ENCODE measurements around the gene PCDHB13. TPM values are rescaled to one million over a fixed set of nuclear protein-coding genes. Genes with fewer than 3 reads are reported as not detected.
A peak's percentile ranks its signal among the peaks of the same experiment; 100 is the strongest.
"Not testable (repeated sequence)": the region's sequence is repeated elsewhere in the genome, so short reads cannot be mapped to it uniquely, and the experiment has no call there.

The PCDHB13 gene
- total RNA-seq, 2 experiments from 2014 or later, result not detected

GRCh38 chr5:141223112-141223783 is 9.5 kb downstream of the PCDHB13 start, which contains the start of gene PCDHB14:
PCDHB14 (plus strand) TSS chr5:141223343; CDS start chr5:141223506, 163 bp downstream.
- no peak for DNase-seq
- Mint-ChIP-seq H3K9me3 (peaks cover 9% of the 10 kb centered on the region), H3K27me3 (peaks cover 7% of the 10 kb centered on the region), H3K36me3 (no peaks in the 10 kb centered on the region), H3K4me3 (no peak within 1 kb of the TSS), H3K4me1 (peaks cover 1% of the 10 kb centered on the region), H3K27ac (no peak within 1 kb of the TSS)
- POLR2A ChIA-PET, result interaction anchor here (0.7 kb wide), 1 partner anchor 116 kb away, joined by 3 read pairs; no protein-coding TSS in a partner anchor
- no peak for ATAC-seq (ENCODE audit: low read depth)

GRCh38 chr5:141224844-141225243 is 11.1 kb downstream of the PCDHB13 start:
- H3K4me1 Mint-ChIP-seq; DNase-seq; H3K27me3 Mint-ChIP-seq; ATAC-seq (ENCODE audit: low read depth); H3K36me3 Mint-ChIP-seq; H3K9me3 Mint-ChIP-seq; POLR2A ChIA-PET; H3K4me3 Mint-ChIP-seq; H3K27ac Mint-ChIP-seq: not testable (repeated sequence)

- ATAC-seq (ENCODE audit: low read depth); H3K27me3 Mint-ChIP-seq; H3K36me3 Mint-ChIP-seq; H3K4me1 Mint-ChIP-seq; POLR2A ChIA-PET; DNase-seq; H3K4me3 Mint-ChIP-seq; H3K9me3 Mint-ChIP-seq; H3K27ac Mint-ChIP-seq: not testable (repeated sequence)
These were observed 11.7 kb downstream of the PCDHB13 start for GRCh38 chr5:141225421-141225820.

DNA sequence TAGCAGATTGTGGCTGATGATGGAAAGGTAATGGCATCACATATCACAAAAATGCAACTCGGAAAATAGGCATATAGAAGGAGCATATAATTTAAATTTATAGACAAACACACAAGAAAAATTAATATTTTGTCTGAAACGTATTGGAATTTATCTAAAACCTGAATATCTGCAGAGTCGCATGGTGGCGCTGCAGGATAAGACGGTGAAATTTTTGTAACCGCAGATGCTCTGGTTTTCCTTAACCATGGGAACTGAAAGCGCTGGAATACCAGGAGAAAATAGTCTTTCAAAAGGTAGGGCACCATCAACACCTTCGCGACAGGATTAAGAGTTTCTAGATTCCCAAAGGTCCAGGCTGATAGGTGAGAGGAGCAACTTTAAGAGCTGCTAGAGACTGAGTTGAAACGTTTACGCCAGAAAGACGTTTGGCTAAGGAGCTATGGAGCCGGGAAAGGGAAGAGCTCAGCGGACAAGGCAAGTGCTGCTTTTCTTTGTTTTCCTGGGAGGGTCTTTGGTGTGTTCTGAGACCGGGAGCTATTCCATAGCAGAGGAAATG is 20.5 kb downstream of the PCDHB13 start:
- peaks cover 1% of the 10 kb centered on the region for H3K36me3 Mint-ChIP-seq
- DNase-seq (no peak), ATAC-seq (ENCODE audit: low read depth) (no peak)
- no peaks in the 10 kb centered on the region for H3K4me1 Mint-ChIP-seq
- H3K27ac Mint-ChIP-seq, result peak overlapping the region; percentile 42
- H3K27me3 Mint-ChIP-seq, result peaks cover 4% of the 10 kb centered on the region
- POLR2A ChIA-PET, result no interaction called here
- peaks cover 20% of the 10 kb centered on the region for H3K9me3 Mint-ChIP-seq
- no peak overlapping the region for H3K4me3 Mint-ChIP-seq

- H3K27me3 Mint-ChIP-seq, H3K27ac Mint-ChIP-seq: not testable (repeated sequence)
These were observed 22.2 kb downstream of the PCDHB13 start for GRCh38 chr5:141235922-141236321.

DNA sequence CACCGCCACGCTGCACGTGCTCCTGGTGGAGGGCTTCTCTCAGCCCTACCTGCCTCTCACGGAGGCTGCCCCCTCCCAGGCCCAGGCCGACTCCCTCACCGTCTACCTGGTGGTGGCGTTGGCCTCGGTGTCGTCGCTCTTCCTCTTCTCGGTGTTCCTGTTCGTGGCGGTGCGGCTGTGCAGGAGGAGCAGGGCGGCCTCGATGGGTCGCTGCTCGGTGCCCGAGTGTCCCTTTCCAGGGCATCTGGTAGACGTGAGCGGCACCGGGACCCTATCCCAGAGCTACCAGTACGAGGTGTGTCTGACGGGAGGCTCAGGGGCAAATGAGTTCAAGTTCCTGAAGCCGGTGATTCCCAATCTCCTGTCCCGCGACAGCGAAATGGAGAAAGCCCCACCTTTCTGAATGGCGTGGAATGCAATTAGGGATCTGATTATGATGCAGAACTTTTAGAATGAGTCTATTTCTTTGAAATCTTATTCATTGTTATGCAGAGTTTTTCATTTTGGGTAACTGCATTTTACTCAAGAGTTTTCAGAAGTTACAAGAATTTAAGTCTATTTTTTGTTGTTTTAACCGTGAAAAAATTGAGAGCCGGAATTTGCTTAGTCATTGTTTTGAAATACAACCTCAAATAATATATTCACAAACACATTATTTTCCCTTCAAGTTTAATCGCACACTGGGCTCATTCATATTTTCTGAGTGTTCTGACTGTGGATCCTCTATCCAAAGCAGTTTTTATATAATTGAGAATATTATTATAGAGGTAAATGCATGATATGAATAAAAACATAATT is 23.0 kb downstream of the PCDHB13 start:
- Mint-ChIP-seq H3K27me3 (peaks cover 9% of the 10 kb centered on the region), H3K4me3 (no peak overlapping the region), H3K9me3 (peaks cover 27% of the 10 kb centered on the region), H3K27ac (no peak overlapping the region), H3K4me1 (no peaks in the 10 kb centered on the region), H3K36me3 (peaks cover 1% of the 10 kb centered on the region)
- DNase-seq (no peak), ATAC-seq (ENCODE audit: low read depth) (no peak)
- POLR2A ChIA-PET, result no interaction called here

More at GRCh38 chr5:141235922-141236321, 22.2 kb downstream of the PCDHB13 start:
- DNase-seq; H3K4me1 Mint-ChIP-seq; H3K36me3 Mint-ChIP-seq; H3K4me3 Mint-ChIP-seq; POLR2A ChIA-PET; ATAC-seq (ENCODE audit: low read depth): not testable (repeated sequence)
- H3K9me3 Mint-ChIP-seq, result peaks cover 28% of the 10 kb centered on the region

DNA sequence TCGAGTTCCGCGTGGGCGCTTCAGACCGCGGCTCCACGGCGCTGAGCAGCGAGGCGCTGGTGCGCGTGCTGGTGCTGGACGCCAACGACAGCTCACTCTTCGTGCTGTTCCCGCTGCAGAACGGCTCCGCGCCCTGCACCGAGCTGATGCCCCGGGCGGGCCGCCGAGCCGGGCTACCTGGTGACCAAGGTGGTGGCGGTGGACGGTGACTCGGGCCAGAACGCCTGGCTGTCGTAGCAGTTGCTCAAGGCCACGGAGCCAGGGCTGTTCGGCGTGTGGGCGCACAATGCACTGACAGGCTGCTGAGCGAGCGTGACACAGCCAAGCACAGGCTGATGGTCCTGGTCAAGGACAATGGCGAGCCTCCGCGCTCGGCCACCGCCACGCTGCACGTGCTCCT is 27.8 kb downstream of the PCDHB13 start:
- peaks cover 36% of the 10 kb centered on the region for H3K9me3 Mint-ChIP-seq
- H3K36me3 Mint-ChIP-seq, result peaks cover 3% of the 10 kb centered on the region
- H3K4me3 Mint-ChIP-seq, result no peak overlapping the region
- peaks cover 11% of the 10 kb centered on the region for H3K27me3 Mint-ChIP-seq
- H3K4me1 Mint-ChIP-seq, result no peaks in the 10 kb centered on the region
- POLR2A ChIA-PET, result no interaction called here
- no peak for DNase-seq
- no peak for ATAC-seq (ENCODE audit: low read depth)
- H3K27ac Mint-ChIP-seq, result no peak overlapping the region

- H3K4me1 Mint-ChIP-seq, result no peaks in the 10 kb centered on the region
- H3K4me3 Mint-ChIP-seq, result no peak within 1 kb of the TSS
- H3K36me3 Mint-ChIP-seq, result peaks cover 2% of the 10 kb centered on the region
- POLR2A ChIA-PET, result no interaction called here
- H3K9me3 Mint-ChIP-seq, result peaks cover 35% of the 10 kb centered on the region
- H3K27me3 Mint-ChIP-seq, result peaks cover 6% of the 10 kb centered on the region
- ATAC-seq (ENCODE audit: low read depth) (no peak), DNase-seq (no peak)
- H3K27ac Mint-ChIP-seq, result no peak within 1 kb of the TSS
These were observed 31.6 kb downstream of the PCDHB13 start, which contains the start of gene PCDHB15 for GRCh38 chr5:141245250-141245717. PCDHB15 (plus strand) TSS chr5:141245395; CDS start chr5:141245579, 184 bp downstream.

DNA sequence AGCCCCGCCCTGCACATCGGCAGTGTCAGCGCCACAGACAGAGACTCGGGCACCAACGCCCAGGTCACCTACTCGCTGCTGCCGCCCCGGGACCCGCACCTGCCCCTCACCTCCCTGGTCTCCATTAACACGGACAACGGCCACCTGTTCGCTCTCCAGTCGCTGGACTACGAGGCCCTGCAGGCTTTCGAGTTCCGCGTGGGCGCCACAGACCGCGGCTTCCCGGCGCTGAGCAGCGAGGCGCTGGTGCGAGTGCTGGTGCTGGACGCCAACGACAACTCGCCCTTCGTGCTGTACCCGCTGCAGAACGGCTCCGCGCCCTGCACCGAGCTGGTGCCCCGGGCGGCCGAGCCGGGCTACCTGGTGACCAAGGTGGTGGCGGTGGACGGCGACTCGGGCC is 33.3 kb downstream of the PCDHB13 start:
- ATAC-seq (ENCODE audit: low read depth); H3K4me1 Mint-ChIP-seq; H3K4me3 Mint-ChIP-seq; H3K27me3 Mint-ChIP-seq; POLR2A ChIA-PET; H3K36me3 Mint-ChIP-seq; H3K27ac Mint-ChIP-seq; DNase-seq: not testable (repeated sequence)
- peaks cover 34% of the 10 kb centered on the region for H3K9me3 Mint-ChIP-seq

DNA sequence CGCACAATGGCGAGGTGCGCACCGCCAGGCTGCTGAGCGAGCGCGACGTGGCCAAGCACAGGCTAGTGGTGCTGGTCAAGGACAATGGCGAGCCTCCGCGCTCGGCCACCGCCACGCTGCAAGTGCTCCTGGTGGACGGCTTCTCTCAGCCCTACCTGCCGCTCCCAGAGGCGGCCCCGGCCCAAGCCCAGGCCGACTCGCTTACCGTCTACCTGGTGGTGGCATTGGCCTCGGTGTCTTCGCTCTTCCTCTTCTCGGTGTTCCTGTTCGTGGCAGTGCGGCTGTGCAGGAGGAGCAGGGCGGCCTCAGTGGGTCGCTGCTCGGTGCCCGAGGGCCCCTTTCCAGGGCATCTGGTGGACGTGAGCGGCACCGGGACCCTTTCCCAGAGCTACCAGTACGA is 33.7 kb downstream of the PCDHB13 start:
- H3K4me1 Mint-ChIP-seq; ATAC-seq (ENCODE audit: low read depth); POLR2A ChIA-PET; H3K27me3 Mint-ChIP-seq; DNase-seq; H3K27ac Mint-ChIP-seq; H3K36me3 Mint-ChIP-seq; H3K4me3 Mint-ChIP-seq: not testable (repeated sequence)
- peaks cover 32% of the 10 kb centered on the region for H3K9me3 Mint-ChIP-seq

DNA sequence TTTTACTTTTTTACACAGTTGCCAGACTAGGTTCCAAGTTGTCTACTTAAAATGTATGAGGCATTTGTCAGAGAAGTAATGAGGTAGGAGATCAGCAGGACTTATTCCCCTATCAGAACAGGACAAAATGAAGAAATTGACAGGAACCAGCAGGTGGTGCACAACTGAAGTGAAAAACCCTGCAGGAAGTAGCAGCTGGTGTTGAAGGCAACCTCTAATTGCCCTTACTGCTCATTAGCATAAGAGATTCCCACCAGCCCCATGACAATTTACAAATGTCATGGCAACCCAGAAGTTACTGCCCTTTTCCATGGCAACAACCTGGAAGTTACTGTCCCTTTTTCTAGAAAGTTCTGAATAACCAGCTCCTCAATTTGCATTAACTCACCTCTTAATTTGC is 36.9 kb downstream of the PCDHB13 start:
- no peak overlapping the region for H3K27ac Mint-ChIP-seq
- no peak overlapping the region for H3K4me3 Mint-ChIP-seq
- POLR2A ChIA-PET, result no interaction called here
- ATAC-seq (ENCODE audit: low read depth), result no peak
- no peaks in the 10 kb centered on the region for H3K27me3 Mint-ChIP-seq
- DNase-seq, result no peak
- peaks cover 33% of the 10 kb centered on the region for H3K9me3 Mint-ChIP-seq
- H3K36me3 Mint-ChIP-seq, result peaks cover 2% of the 10 kb centered on the region
- no peaks in the 10 kb centered on the region for H3K4me1 Mint-ChIP-seq

GRCh38 chr5:141258464-141258863 is 44.7 kb downstream of the PCDHB13 start:
- peaks cover 2% of the 10 kb centered on the region for H3K36me3 Mint-ChIP-seq
- H3K9me3 Mint-ChIP-seq, result peaks cover 32% of the 10 kb centered on the region
- no peak overlapping the region for H3K4me3 Mint-ChIP-seq
- ATAC-seq (ENCODE audit: low read depth) (no peak), DNase-seq (no peak)
- H3K27me3 Mint-ChIP-seq, result no peaks in the 10 kb centered on the region
- H3K27ac Mint-ChIP-seq, result no peak overlapping the region
- POLR2A ChIA-PET, result no interaction called here
- no peaks in the 10 kb centered on the region for H3K4me1 Mint-ChIP-seq

DNA sequence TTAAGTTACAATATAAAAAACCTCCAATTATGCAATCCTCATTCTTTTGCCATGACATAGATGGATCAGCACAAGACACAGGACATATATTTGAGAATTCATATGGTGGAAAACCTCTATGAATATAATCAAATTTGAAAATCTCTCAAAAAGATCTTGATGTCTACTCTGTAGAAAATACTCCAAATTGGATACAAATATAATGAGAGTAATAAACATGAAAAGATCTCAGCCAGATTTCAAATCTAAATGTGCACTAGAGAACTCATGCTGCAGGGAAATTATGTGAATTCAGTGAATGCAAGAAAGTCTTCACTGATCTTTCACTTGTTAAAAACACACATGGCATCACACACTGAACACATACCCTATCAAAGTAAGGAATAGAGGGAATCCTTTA is 45.2 kb downstream of the PCDHB13 start:
- Mint-ChIP-seq H3K36me3 (peaks cover 2% of the 10 kb centered on the region), H3K4me1 (no peaks in the 10 kb centered on the region), H3K4me3 (no peak overlapping the region), H3K27me3 (no peaks in the 10 kb centered on the region), H3K9me3 (peaks cover 33% of the 10 kb centered on the region), H3K27ac (no peak overlapping the region)
- POLR2A ChIA-PET, result no interaction called here
- ATAC-seq (ENCODE audit: low read depth) (no peak), DNase-seq (no peak)

All from activated naive CD8-positive, alpha-beta T cell treated with anti-CD3 and anti-CD28 coated beads, Interleukin-2, amount 10 ng/mL, durations not matched to agents 7 days and 5 days (primary cell).